Measurements from ENCODE around the gene ZNF77. TPM values are rescaled to one million over a fixed set of nuclear protein-coding genes. Genes with fewer than 3 reads are reported as not detected.
"Not testable (repeated sequence)": the region's sequence is repeated elsewhere in the genome, so short reads cannot be mapped to it uniquely, and the experiment has no call there.

The ZNF77 gene
- 1 to 10 TPM; 1.1 to 7.8 (median 1.9) TPM for polyA plus RNA-seq
- long read RNA-seq, donor 1: 0 reads
- long read RNA-seq, donor 2, partial matches to known transcripts: 0 of 1 reads
- long read RNA-seq, donor 2, other reads (novel, unspliced or antisense): 0 of 1 reads
- long read RNA-seq, donor 3: 0 reads
- long read RNA-seq, donor 4: 0 reads
- long read RNA-seq, donor 5, partial matches to known transcripts: 0 of 1 reads
- long read RNA-seq, donor 5, other reads (novel, unspliced or antisense): 0 of 1 reads
- long read RNA-seq, donor 6: 0 reads
- long read RNA-seq, donor 7, partial matches to known transcripts: 0 of 1 reads
- long read RNA-seq, donor 7, other reads (novel, unspliced or antisense): 0 of 1 reads
- long read RNA-seq, donor 8: 0 reads
- long read RNA-seq, donor 9, partial matches to known transcripts: 0 of 1 reads
- long read RNA-seq, donor 9, other reads (novel, unspliced or antisense): 0 of 1 reads
- long read RNA-seq, donor 10, partial matches to known transcripts: 0 of 2 reads
- long read RNA-seq, donor 10, other reads (novel, unspliced or antisense): 0 of 2 reads

DNA sequence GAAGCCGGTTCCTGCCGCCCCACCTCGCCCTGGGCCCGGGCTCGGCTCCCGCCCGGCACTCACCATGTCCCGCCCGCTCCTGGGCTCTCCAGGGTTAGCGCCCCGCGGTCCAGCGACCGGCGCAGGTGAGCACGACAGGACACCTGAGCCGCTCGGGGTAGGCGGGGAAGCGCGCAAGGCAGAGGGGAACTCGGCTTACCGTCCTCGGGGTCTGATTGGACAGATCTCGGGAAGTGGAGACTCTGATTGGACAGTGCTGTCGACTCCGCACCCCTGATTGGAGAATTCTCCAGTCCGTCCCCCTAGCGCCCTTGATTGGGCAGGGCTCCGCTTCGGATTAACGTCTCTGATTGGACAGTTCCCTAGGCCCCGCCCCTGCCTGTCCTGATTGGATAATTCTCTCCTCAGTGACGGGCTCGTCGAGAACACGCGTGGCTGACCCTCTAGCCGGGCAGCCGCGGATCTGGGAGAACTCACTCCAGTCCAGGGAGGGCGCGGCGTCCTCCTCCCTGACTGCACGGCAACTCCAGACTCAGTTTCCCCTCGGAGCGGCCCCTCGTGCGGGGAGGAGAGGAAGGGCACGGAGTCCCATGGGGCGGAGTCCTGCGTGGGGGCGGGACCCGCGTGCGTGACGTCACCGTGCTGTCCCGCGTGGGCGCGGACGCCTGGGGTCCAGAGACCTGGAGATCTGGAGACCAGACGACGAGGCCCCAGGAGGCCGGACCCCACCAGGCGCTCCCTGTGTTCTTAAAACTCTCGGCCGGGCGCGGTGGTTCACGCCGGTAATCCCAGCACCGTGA is at the start of gene ZNF77:
Gene ZNF77 (minus strand): TSS at position 197 of the 800 bp plus-strand sequence. CDS start 131 bp downstream, at position 66.
- peak; percentile 99 to 100 for DNase-seq
- WGBS, 3 donors: 1% methylated on average over 69 to 74 of the region's 74 CpGs
- Histone ChIP-seq H3K4me1 (ENCODE audit: control insufficient read depth in 3 of 3, insufficient read depth in 2 of 3, low read depth in 1 of 3, low read length in 2 of 3) (peaks cover 2 to 22% (median 6%) of the 10 kb centered on the region in 3 donors), H3K36me3 (ENCODE audit: control insufficient read depth in 3 of 3, insufficient read depth in 2 of 3, low read depth in 1 of 3, low read length in 3 of 3) (peaks cover 0 to 6% (median 0%) of the 10 kb centered on the region in 3 donors), H3K9me3 (ENCODE audit: control insufficient read depth in 2 of 2, insufficient read depth in 1 of 2, low read depth in 1 of 2, low read length in 1 of 2) (no peaks in the 10 kb centered on the region), H3K27ac (ENCODE audit: low read depth in 1 of 3, low read length in 2 of 3) (peak within 1 kb of the TSS; percentile 79 to 94 (median 94)), H3K27me3 (ENCODE audit: control insufficient read depth in 3 of 3, insufficient read depth in 3 of 3, low read length in 3 of 3) (no peaks in the 10 kb centered on the region), H3K4me3 (ENCODE audit: low read depth in 1 of 3, low read length in 3 of 3) (peak within 1 kb of the TSS; percentile 49 to 96 (median 71))
- FAIRE-seq: peak; percentile 65

DNA sequence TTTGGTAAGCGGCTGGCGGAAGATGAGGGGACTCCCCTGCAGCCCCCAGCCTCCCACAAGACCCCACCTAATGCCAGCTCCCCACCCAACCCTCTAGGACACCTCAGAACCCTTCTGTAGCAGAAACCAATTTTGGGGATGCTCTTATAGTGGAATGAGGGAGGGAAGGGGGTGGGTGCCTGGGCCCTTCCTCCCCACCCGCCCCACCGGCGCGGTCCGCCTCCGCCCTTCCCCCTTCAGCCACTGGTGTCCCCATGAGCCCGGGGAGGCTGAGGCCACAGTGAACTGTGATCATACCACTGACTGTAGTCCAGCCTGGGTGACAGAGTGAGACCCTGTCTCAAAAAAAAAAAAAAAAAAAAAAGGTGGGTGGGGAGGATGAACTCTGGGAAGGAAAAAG is 48.8 kb upstream of the ZNF77 start:
- Histone ChIP-seq H3K36me3 (ENCODE audit: control insufficient read depth in 3 of 3, insufficient read depth in 2 of 3, low read depth in 1 of 3, low read length in 3 of 3) (peaks cover 0 to 34% (median 0%) of the 10 kb centered on the region in 3 donors), H3K9me3 (ENCODE audit: control insufficient read depth in 2 of 2, insufficient read depth in 1 of 2, low read depth in 1 of 2, low read length in 1 of 2) (peaks cover 0 to 5% of the 10 kb centered on the region in 2 donors), H3K27ac (ENCODE audit: low read depth in 1 of 3, low read length in 2 of 3) (no peak overlapping the region), H3K27me3 (ENCODE audit: control insufficient read depth in 3 of 3, insufficient read depth in 3 of 3, low read length in 3 of 3) (no peaks in the 10 kb centered on the region), H3K4me3 (ENCODE audit: low read depth in 1 of 3, low read length in 3 of 3) (no peak overlapping the region), H3K4me1 (ENCODE audit: control insufficient read depth in 3 of 3, insufficient read depth in 2 of 3, low read depth in 1 of 3, low read length in 2 of 3) (no peaks in the 10 kb centered on the region)
- DNase-seq: no peak
- FAIRE-seq: no peak
- WGBS, 3 donors: 61 to 72% (median 62%) methylated on average over 7 to 9 of the region's 9 CpGs

DNA sequence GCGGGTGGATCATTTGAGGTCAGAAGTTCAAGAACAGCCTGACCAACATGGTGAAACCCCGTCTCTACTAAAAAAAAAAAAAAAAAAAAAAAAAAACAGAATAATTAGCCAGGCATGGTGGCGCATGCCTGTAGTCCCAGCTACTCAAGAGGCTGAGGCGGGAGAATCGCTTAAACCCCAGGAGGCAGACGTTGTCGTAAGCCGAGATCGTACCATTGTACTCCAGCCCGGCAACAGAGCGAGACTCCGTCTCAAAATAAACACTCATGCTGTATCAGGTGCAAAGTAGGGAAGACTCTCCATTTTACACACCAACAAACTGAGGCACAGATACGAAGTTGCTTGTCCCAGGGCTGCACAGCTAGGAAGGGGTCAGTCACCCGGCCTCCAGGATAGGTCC is 48.2 kb upstream of the ZNF77 start:
- Histone ChIP-seq H3K27me3 (ENCODE audit: control insufficient read depth in 3 of 3, insufficient read depth in 3 of 3, low read length in 3 of 3) (peaks cover 0 to 1% (median 0%) of the 10 kb centered on the region in 3 donors), H3K4me1 (ENCODE audit: control insufficient read depth in 3 of 3, insufficient read depth in 2 of 3, low read depth in 1 of 3, low read length in 2 of 3) (no peaks in the 10 kb centered on the region), H3K4me3 (ENCODE audit: low read depth in 1 of 3, low read length in 3 of 3) (no peak overlapping the region), H3K36me3 (ENCODE audit: control insufficient read depth in 3 of 3, insufficient read depth in 2 of 3, low read depth in 1 of 3, low read length in 3 of 3) (peaks cover 0 to 28% (median 0%) of the 10 kb centered on the region in 3 donors), H3K9me3 (ENCODE audit: control insufficient read depth in 2 of 2, insufficient read depth in 1 of 2, low read depth in 1 of 2, low read length in 1 of 2) (peaks cover 0 to 5% of the 10 kb centered on the region in 2 donors), H3K27ac (ENCODE audit: low read depth in 1 of 3, low read length in 2 of 3) (no peak overlapping the region)
- 67 to 78% (median 70%) methylated on average over 14 of the region's 14 CpGs for WGBS, 3 donors
- FAIRE-seq (no peak), DNase-seq (no peak)

DNA sequence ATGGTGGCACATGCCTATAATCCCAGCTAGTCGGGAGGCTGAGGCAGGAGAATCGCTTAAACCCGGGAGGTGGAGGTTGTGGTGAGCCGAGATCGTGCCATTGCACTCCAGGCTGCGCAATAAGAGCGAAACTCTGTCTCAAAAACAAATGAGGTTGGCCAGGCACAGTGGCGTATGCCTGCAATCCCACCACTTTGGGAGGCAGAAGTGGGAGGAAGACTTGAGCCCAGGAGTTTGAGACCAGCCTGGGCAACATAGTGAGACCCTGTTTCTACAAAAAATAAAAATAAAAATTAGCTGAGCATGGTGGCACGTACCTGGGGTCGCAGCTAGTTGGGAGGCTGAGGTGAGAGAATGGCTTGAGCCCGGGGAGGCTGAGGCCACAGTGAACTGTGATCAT is 47.6 kb upstream of the ZNF77 start:
- H3K4me1 ChIP-seq (ENCODE audit: control insufficient read depth in 3 of 3, insufficient read depth in 2 of 3, low read depth in 1 of 3, low read length in 2 of 3); H3K4me3 ChIP-seq (ENCODE audit: low read depth in 1 of 3, low read length in 3 of 3); DNase-seq; H3K27me3 ChIP-seq (ENCODE audit: control insufficient read depth in 3 of 3, insufficient read depth in 3 of 3, low read length in 3 of 3); FAIRE-seq; H3K9me3 ChIP-seq (ENCODE audit: control insufficient read depth in 2 of 2, insufficient read depth in 1 of 2, low read depth in 1 of 2, low read length in 1 of 2); H3K27ac ChIP-seq (ENCODE audit: low read depth in 1 of 3, low read length in 2 of 3): not testable (repeated sequence)
- peaks cover 0 to 22% (median 0%) of the 10 kb centered on the region in 3 donors for H3K36me3 ChIP-seq (ENCODE audit: control insufficient read depth in 3 of 3, insufficient read depth in 2 of 3, low read depth in 1 of 3, low read length in 3 of 3)
- WGBS, 3 donors: 86 to 93% (median 89%) methylated on average over 11 of the region's 11 CpGs

DNA sequence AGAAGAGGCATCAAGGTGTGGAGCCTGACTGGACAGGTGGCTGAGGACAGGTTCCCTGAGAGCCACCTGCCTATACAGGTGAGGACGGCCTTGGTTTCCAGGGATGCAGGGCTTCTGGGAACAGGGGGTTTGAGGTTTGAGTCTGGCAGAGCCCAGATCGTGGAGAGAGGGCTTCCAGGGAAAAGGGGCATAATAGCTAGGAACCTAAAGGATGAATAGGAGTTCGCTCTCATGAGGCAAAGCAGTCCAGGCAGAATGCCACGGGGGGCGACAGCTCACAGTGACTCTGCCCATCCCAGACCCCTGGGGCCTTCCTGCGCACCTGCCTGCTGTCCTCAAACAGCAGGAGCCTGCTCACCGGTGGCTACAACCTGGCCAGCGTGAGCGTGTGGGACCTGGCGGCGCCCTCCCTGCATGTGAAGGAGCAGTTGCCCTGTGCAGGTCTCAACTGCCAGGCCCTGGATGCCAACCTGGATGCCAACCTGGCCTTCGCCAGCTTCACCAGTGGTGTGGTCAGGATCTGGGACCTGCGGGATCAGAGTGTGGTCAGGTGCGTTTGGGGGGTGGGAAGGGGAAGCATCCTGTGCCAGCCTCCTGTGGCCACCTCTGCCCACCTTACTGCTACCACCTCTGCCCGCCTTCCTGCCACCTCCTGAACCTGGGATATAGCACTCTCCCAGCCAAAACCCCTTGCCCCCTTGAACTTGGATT is 44.6 kb upstream of the ZNF77 start:
- Histone ChIP-seq H3K9me3 (ENCODE audit: control insufficient read depth in 2 of 2, insufficient read depth in 1 of 2, low read depth in 1 of 2, low read length in 1 of 2) (no peaks in the 10 kb centered on the region), H3K4me1 (ENCODE audit: control insufficient read depth in 3 of 3, insufficient read depth in 2 of 3, low read depth in 1 of 3, low read length in 2 of 3) (peaks cover 0 to 8% (median 0%) of the 10 kb centered on the region in 3 donors), H3K27me3 (ENCODE audit: control insufficient read depth in 3 of 3, insufficient read depth in 3 of 3, low read length in 3 of 3) (peaks cover 0 to 16% (median 0%) of the 10 kb centered on the region in 3 donors), H3K36me3 (ENCODE audit: control insufficient read depth in 3 of 3, insufficient read depth in 2 of 3, low read depth in 1 of 3, low read length in 3 of 3) (peaks cover 0 to 3% (median 0%) of the 10 kb centered on the region in 3 donors), H3K4me3 (ENCODE audit: low read depth in 1 of 3, low read length in 3 of 3) (no peak overlapping the region), H3K27ac (ENCODE audit: low read depth in 1 of 3, low read length in 2 of 3) (no peak overlapping the region)
- FAIRE-seq (no peak), DNase-seq (no peak)
- 88 to 94% (median 92%) methylated on average over 11 to 15 of the region's 15 CpGs for WGBS, 3 donors

DNA sequence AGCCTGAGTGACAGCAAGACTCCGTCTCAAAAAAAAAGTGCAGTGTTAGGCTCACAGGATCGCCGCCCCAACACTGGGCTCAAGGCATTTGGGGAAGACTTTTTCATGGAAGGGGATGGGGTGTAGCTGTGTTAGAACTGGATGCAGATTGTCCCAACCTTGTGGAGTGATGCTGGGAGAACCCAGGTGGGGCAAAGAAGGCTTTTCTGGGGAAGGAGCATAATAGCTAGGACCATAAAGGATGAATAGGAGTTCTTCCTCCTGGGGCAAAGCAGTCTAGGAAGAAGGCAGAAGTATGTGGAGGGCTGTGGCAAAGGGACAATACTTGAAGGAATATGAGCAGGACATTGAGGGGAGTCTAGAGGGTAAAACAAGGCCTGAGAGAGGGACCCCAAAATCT is 43.8 kb upstream of the ZNF77 start:
- DNase-seq: no peak
- no peak for FAIRE-seq
- Histone ChIP-seq H3K9me3 (ENCODE audit: control insufficient read depth in 2 of 2, insufficient read depth in 1 of 2, low read depth in 1 of 2, low read length in 1 of 2) (no peaks in the 10 kb centered on the region), H3K4me1 (ENCODE audit: control insufficient read depth in 3 of 3, insufficient read depth in 2 of 3, low read depth in 1 of 3, low read length in 2 of 3) (peaks cover 0 to 9% (median 0%) of the 10 kb centered on the region in 3 donors), H3K4me3 (ENCODE audit: low read depth in 1 of 3, low read length in 3 of 3) (no peak overlapping the region), H3K36me3 (ENCODE audit: control insufficient read depth in 3 of 3, insufficient read depth in 2 of 3, low read depth in 1 of 3, low read length in 3 of 3) (peaks cover 0 to 3% (median 0%) of the 10 kb centered on the region in 3 donors), H3K27me3 (ENCODE audit: control insufficient read depth in 3 of 3, insufficient read depth in 3 of 3, low read length in 3 of 3) (peaks cover 0 to 24% (median 3%) of the 10 kb centered on the region in 3 donors), H3K27ac (ENCODE audit: low read depth in 1 of 3, low read length in 2 of 3) (no peak overlapping the region)
- WGBS, 3 donors: 90 to 96% (median 91%) methylated on average over 3 of the region's 3 CpGs

DNA sequence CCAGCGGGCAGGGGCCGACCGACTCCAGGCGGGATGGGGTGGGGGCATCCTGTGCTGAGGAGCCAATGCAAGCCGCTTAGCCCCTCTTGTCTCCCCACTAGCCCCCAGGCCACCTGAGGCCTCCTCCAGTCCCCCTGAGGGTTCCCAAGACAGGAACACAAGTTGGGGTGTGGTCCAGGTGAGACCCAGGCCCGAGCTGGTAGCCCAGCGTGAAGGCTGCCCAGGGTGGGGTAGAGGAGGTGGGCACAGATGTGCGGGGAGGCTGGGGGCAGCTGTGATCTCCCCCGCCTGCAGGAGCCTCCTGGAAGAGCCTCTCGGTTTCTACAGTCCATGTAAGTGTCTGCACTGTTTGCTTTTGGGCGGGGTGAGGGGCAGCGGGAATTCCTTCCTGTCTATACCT is 43.0 kb upstream of the ZNF77 start:
- 54 to 68% (median 67%) methylated on average over 12 of the region's 12 CpGs for WGBS, 3 donors
- H3K27ac ChIP-seq (ENCODE audit: low read depth in 1 of 3, low read length in 2 of 3): no peak overlapping the region
- DNase-seq (no peak), FAIRE-seq (no peak)
- peaks cover 0 to 29% (median 5%) of the 10 kb centered on the region in 3 donors for H3K27me3 ChIP-seq (ENCODE audit: control insufficient read depth in 3 of 3, insufficient read depth in 3 of 3, low read length in 3 of 3)
- H3K4me1 ChIP-seq (ENCODE audit: control insufficient read depth in 3 of 3, insufficient read depth in 2 of 3, low read depth in 1 of 3, low read length in 2 of 3): peaks cover 0 to 16% (median 0%) of the 10 kb centered on the region in 3 donors
- H3K36me3 ChIP-seq (ENCODE audit: control insufficient read depth in 3 of 3, insufficient read depth in 2 of 3, low read depth in 1 of 3, low read length in 3 of 3): peaks cover 0 to 3% (median 0%) of the 10 kb centered on the region in 3 donors
- no peak overlapping the region for H3K4me3 ChIP-seq (ENCODE audit: low read depth in 1 of 3, low read length in 3 of 3)
- no peaks in the 10 kb centered on the region for H3K9me3 ChIP-seq (ENCODE audit: control insufficient read depth in 2 of 2, insufficient read depth in 1 of 2, low read depth in 1 of 2, low read length in 1 of 2)
